HFFc6 (cell line): ENCODE results near the gene NR2E3. TPM values are rescaled to one million over a fixed set of nuclear protein-coding genes. Genes with fewer than 3 reads are reported as not detected.

Source experiments
- DNase-seq: peaks from one replicate; pipeline ENCODE4 v3.0.0-alpha.2; 2018
- H3K27ac Mint-ChIP-seq: 2 replicates; pipeline ENCODE4 v1.8.0; 2020; ENCODE audit warnings: mild to moderate bottlenecking, mixed read lengths
- H3K27me3 Mint-ChIP-seq: 2 replicates; pipeline ENCODE4 v1.8.0; 2021; ENCODE audit warnings: mild to moderate bottlenecking, moderate library complexity, mixed read lengths; ENCODE audit not compliant: insufficient read depth
- H3K36me3 Mint-ChIP-seq: 2 replicates; pipeline ENCODE4 v1.8.0; 2021; ENCODE audit warnings: low read depth, mixed read lengths
- H3K4me1 Mint-ChIP-seq: 2 replicates; pipeline ENCODE4 v1.8.0; 2020; ENCODE audit warnings: low read depth, mixed read lengths
- H3K4me3 Mint-ChIP-seq: 2 replicates; pipeline ENCODE4 v1.8.0; 2020; ENCODE audit warnings: mild to moderate bottlenecking, moderate library complexity, mixed read lengths
- H3K9me3 Mint-ChIP-seq: 2 replicates; pipeline ENCODE4 v1.8.0; 2020; ENCODE audit warnings: mild to moderate bottlenecking, mixed read lengths
- CTCF ChIP-seq: fragments of 200-600 bp; sonication (generic); IDR thresholded peaks from 2 replicates; pipeline ENCODE4 v1.5.0; 2021; ENCODE audit warnings: antibody characterized with exemption, mild to moderate bottlenecking
- total RNA-seq, 6 experiments: library from RNA; stranded (reverse); fragmentation: NEBNext Ultra II Directional; extraction: Animal tissue kit (Norgen Biotek cat#: 25700); gene quantifications; 2 replicates in 1 of 6; 3 replicates in 5 of 6; pipeline ENCODE4 v1.2.3, GENCODE V29; 2021

NR2E3 gene
- total RNA-seq, 6 experiments from 2014 or later = not detected

- no peaks in the 10 kb centered on the region; the same call in 1 of the 2 replicates for H3K27me3 Mint-ChIP-seq
- H3K36me3 Mint-ChIP-seq = peaks cover 89% of the 10 kb centered on the region
- DNase-seq = no peak
- no peaks in the 10 kb centered on the region for H3K4me1 Mint-ChIP-seq
- H3K9me3 Mint-ChIP-seq = peaks cover 64% of the 10 kb centered on the region
- no peak overlapping the region for H3K27ac Mint-ChIP-seq
- TF ChIP-seq CTCF = no peak
- no peak overlapping the region for H3K4me3 Mint-ChIP-seq
Observed at GRCh38 chr15:71821547-71822129, 11.3 kb downstream of the NR2E3 start.

GRCh38 chr15:71822890-71823630, 12.7 kb downstream of the NR2E3 start:
- Mint-ChIP-seq H3K36me3 (peaks cover 92% of the 10 kb centered on the region), H3K27me3 (no peaks in the 10 kb centered on the region; the same call in 1 of the 2 replicates), H3K9me3 (peaks cover 55% of the 10 kb centered on the region), H3K4me1 (no peaks in the 10 kb centered on the region), H3K4me3 (no peak overlapping the region), H3K27ac (no peak overlapping the region)
- no peak for TF ChIP-seq CTCF
- DNase-seq = no peak

GRCh38 chr15:71823801-71824200, 13.4 kb downstream of the NR2E3 start:
- DNase-seq = no peak

GRCh38 chr15:71825021-71825730, 14.8 kb downstream of the NR2E3 start:
- no peaks in the 10 kb centered on the region for H3K4me1 Mint-ChIP-seq
- no peak for TF ChIP-seq CTCF
- no peaks in the 10 kb centered on the region; the same call in 1 of the 2 replicates for H3K27me3 Mint-ChIP-seq
- no peak overlapping the region for H3K4me3 Mint-ChIP-seq
- H3K9me3 Mint-ChIP-seq = peaks cover 36% of the 10 kb centered on the region
- peaks cover 95% of the 10 kb centered on the region for H3K36me3 Mint-ChIP-seq
- no peak overlapping the region for H3K27ac Mint-ChIP-seq
- no peak for DNase-seq

More at GRCh38 chr15:71823801-71824200, 13.4 kb downstream of the NR2E3 start:
- Mint-ChIP-seq H3K27me3 (no peaks in the 10 kb centered on the region; the same call in 1 of the 2 replicates), H3K4me1 (no peaks in the 10 kb centered on the region), H3K27ac (no peak overlapping the region), H3K36me3 (peaks cover 92% of the 10 kb centered on the region), H3K4me3 (no peak overlapping the region), H3K9me3 (peaks cover 48% of the 10 kb centered on the region)
- no peak for TF ChIP-seq CTCF

- no peaks in the 10 kb centered on the region for H3K4me1 Mint-ChIP-seq
- no peak overlapping the region for H3K27ac Mint-ChIP-seq
- peaks cover 86% of the 10 kb centered on the region for H3K36me3 Mint-ChIP-seq
- no peak for DNase-seq
- no peaks in the 10 kb centered on the region; the same call in 1 of the 2 replicates for H3K27me3 Mint-ChIP-seq
- no peak overlapping the region for H3K4me3 Mint-ChIP-seq
- peaks cover 26% of the 10 kb centered on the region for H3K9me3 Mint-ChIP-seq
- no peak for TF ChIP-seq CTCF
Observed at GRCh38 chr15:71826196-71826595, 15.8 kb downstream of the NR2E3 start.
